Fibroblast of peridontal ligament (primary cell): ENCODE results near the gene DLG2.

Experiments used
- DNase-seq: peaks from one replicate; pipeline ENCODE4 v3.0.0-alpha.2; 2010; ENCODE audit errors: extremely low read depth

Gene DLG2

DNA sequence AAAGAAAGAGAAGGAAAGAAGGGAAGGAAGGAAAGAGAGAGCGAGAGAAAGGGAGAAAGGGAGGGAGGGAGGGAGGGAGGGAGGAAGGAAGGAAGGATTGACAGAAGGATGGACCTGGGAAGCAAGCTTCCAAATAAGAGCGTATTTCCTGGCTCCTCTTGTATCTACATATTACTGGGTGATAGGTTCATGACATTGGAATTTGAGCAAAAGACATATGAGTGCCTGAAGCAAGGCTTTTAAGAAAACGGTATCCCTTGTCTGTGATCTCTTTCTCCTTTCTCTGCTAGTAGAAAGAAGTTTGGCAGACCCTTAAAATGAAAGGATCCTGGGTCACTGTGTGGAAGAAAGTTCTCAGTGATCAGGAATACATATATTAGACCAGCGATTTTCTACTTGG is 1408.8 kb downstream of the DLG2 start:
- DNase-seq = no peak

DNA sequence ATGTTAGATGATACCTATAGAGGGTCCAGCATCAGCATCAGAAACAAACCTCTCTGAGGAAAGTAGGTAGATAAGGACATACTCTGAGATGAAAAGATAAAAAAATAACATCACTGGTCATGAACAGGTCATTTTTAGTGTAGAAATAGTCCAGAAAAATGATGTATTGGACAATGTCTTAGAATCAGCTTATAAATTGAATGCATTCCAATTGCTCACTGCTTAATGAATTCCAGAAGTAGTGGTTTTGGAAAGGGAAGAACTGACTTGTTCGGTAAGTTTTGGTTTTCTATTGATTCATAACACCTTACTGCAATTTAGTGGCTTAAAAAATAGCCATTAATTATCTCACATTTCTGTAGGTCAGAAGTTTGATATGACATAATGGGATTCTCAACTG is 1411.5 kb downstream of the DLG2 start:
- no peak for DNase-seq

DNA sequence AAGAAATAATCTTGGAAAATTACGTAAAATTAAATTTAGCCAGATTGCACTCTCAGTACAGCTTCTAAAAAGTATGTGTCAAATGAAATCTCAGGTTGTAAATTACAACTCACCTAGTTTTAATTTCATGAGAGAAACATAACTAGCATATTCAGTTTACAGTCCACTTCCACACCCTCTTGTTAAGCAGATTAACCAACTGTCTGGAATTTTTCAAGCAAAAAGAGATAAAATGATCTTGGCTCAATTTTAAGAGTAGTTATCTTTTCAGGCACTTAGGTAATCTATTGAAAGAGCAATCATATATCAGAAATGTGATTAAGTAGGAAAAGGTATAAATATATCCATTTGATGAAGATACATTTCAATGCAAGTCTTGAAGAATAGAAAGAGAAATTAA is 1412.6 kb downstream of the DLG2 start:
- no peak for DNase-seq

DNA sequence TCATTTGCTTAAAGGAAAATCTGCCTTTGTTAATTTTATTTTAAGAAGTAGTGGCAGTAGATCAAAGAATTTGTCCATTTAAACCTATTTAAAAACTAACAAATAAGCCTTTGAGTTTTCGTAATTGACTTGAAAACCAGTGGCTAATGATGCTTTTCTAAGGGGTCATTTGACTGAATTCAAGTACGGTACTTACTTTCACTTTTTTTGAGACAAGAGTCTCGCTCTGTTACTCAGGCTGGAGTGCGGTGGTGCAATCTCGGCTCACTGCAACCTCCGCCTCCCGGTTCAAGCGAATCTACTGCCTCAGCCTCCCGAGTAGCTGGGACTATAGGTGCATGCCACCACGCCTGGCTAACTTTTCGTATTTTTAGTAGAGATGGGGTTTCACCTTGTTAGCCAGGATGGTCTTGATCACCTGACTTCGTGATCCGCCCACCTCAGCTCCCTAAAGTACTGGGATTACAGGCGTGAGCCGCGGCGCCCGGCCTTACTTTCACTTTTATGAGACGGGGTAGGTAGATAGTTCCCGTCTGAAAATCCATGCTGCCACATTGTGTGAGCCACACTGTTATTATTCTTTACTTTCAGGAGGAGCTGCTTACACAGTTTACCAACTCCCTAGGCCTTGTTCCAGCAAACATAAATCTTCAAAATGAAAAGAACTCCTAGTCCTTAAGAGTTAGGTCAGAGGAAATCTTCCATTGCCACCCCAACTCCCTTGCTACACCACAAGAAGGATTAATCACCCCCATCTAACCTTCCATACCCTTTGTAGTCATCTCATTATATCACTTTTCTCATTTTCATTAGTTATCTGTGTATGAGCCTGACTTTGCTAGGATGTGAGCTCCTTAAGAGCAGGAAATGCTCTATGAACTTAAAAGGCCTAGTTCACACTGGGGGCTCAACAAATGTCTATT is 1414.4 kb downstream of the DLG2 start:
- DNase-seq = no peak

DNA sequence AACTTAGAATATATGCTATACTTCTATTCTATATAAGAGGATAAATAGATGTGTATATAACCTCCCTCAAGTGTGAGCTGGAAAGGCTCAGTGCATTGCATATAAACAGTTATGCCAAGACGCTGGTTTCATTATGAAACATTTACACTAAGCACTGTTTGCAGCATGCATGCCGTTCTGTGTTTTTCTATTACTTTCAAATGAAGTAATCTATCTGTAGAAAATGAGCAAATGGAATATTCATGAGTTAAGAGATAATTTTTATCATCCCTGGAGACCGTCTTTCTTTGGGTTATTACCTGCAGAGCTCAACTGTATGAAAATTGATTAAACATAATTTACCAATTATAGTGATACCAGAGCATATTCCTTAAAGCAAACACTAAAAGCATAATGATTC is 1415.2 kb downstream of the DLG2 start:
- DNase-seq = no peak

DNA sequence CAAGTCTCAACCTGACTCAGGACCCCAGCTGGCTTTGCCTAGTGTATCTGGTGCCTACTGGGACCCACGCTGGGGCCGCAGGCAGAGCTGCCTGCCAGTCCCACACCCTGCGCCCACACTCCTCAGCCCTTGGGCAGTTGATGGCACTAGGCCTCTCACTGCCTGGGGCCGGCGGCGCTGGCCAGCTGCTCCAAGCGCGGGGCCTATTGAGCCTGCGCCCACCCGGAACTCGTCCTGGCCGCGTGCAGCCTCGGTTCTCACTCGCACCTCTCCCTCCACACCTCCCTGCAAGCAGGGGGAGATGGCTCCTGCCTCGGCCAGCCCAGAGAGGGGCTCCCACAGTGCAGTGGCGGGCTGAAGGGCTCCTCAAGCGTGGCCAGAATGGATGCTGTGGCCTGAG is 1432.4 kb downstream of the DLG2 start:
- no peak for DNase-seq

DNA sequence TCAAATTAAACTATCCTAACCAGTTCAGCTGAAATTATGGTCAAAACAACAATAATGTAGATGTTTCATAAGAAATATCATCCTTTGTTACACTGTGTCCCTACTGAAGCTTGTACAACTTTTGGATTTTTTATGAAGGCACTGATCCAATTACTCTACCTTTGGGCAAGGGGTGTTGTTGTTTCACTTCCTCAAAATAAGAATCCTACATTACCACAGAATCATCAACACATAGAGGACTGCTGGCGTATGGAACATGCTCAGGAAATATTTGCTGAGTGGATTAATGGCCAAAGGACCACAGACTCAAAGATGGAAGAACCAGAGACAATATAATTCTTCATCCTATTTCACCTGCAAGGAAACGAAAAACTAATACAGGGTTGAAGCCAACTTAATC is 1433.4 kb downstream of the DLG2 start:
- DNase-seq = no peak

DNA sequence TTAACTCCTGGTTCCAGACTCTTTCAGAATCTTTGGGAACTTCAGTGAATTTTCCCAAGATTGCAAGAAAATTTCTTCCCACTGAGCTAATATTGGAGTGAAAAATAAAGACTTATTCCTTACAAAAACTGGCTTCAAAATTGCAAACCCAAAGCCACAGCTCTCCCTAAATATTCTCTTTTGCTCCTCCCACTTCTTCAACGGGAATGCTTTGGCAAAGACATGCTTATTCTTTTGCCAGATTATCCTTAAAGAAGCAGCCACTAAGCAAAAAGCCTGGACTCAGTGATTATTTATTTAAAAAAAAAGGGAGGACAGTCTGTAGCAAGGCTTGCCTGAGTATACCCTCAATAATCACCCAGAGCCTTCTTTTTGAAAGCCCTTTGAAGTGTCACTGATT is 1438.6 kb downstream of the DLG2 start:
- no peak for DNase-seq

DNA sequence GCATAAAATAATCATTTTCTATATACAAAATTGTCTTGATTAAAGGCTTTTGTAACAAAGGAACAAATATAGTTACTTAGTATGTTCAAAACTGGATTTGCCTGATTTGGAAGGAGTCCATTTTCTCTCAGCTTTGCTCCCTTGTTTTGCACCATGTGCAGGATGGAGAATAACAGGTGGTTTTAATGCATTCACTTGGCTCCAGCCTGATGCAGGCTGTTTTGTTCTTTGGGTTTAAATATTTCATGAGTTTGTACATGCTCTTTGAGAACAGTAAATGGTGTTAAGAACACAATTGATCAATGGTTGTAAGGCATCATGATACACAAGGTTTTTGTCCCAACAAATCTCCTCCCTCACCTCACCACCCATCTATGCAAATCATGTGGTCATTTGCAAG is 1454.1 kb downstream of the DLG2 start:
- no peak for DNase-seq

DNA sequence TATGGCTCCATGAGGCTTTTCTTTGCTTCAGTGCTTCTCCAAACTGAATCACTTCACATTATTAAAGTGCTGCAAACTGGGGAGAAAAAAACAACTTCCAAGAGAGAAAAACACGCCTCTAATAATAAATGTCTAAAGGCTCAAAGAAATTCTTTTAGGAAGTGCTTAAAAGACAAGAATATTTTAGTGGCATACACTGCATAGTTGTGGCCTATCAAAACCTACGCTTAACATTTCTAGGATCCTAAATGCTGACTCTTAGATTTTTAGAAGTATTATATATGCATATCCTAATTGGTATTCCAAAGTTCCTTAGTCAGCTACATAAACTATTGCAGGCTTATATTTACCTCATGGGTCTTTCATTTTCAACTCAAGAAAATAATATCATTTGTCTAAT is 1462.0 kb downstream of the DLG2 start:
- DNase-seq = no peak

DNA sequence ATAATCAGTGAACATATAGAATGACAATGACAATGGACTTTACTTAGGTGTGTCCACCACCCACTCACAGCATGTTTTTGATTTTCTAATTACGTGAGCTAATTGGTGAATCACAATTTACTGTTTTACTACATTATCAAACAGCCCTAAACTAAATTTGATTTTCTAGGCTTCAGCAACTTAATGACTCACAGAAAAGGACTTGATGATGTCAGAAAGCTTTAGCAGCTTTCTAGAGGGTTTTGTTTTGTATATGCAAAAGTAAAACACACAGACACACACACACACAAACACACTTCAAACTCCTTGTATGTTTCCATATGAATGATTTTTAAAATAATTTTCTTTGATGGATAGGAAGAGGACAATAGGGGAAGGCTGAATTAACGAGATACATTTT is 1462.4 kb downstream of the DLG2 start:
- DNase-seq = no peak

DNA sequence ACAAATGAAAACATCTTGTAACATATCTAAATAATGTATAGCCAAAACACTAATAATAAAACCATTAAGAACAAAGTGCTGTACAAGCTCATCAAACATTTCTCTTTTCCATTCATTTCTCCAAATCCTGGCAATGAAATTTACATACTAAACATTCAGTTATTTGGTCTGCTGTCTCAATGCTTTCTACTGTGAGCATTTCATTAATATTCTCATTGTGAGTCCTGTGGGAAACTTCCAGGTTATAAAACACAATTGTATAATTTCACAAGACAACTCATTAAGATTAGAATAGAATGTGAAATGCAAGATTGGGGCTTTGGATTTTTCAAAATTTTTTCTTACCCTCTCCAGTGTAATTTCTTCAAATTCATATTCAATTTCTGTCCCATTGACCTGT is 1464.0 kb downstream of the DLG2 start:
- DNase-seq = no peak

DNA sequence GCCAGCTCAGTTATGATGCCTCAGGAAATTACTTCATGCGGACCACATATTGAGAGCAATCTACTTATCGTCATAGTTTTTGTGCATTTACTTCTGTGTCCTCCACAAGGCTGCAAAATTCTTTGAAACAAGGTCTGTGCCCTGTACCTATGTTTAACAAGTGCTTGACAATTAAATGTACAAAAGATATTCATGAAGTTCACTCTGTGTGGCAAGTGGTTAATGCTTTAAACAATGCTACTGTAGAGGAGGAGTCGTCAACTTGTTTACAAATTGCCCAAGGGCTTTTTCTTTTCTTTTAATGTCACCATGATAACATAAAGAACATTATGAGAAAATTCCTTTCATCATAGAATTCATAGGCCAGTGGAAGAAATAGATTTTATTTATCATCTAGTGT is 1469.5 kb downstream of the DLG2 start:
- no peak for DNase-seq

DNA sequence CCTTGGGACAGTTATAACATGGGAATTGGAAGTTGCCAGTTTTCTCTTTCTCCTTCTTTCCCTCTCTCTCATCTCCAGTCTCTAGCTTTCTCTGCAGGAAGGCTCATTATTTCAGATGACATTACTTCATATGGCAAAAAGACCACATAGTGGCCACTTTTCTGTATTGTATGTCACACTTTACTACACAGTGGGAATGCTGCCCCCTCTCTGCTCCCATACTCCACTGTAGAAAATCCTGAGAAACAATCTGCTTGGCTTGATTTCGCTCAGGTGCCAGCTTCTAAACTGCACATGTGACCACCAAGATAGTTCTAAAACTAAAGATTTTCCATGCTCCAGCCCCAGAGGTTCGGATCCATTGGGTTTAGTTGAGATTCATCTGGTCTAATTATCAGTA is 1480.3 kb downstream of the DLG2 start:
- no peak for DNase-seq

DNA sequence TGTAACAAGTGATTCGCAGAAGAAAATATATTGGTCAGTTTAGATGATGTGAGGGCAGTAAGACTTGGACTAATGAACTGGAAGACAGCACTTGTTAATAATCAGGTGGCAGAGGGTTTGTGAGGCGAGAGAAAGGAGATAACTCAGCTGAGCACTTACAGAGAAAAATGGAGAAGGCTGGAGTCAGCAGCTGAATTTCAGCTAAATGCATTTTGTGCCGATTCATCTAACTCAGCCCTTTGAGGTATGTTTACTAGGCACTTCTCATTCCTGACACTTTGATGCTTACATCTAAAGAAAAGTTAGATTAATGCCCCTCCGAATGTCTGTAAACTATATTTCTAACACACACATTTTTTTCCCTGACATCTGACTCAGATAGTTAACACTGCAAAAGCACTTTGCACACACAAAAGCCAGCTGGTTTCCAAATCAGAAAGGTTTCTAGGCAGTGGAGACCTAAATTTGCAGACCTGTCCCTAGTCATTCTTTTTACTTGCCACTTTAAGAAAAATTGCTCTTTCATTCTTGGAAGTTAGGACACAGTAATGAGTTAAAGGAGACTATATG is 1481.4 kb downstream of the DLG2 start:
- no peak for DNase-seq

DNA sequence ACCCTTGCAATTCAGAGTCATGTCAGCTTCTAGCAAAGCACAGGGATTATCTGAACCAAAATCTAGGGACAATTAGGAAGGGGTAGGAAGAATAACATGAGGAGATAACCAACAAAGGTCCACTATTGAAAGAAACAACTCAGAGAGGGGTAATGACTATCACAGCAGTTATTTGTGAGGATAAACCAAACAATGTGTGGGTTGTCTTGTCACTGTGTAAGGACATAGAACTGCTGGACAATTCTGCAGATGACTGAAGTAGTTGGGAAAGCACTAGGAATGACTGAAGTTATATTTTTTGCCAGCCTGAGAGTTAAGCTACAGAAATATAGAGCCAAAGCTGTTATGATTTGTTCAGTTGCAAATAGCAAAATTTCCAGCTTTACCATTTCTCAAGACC is 1482.6 kb downstream of the DLG2 start:
- DNase-seq = no peak

DNA sequence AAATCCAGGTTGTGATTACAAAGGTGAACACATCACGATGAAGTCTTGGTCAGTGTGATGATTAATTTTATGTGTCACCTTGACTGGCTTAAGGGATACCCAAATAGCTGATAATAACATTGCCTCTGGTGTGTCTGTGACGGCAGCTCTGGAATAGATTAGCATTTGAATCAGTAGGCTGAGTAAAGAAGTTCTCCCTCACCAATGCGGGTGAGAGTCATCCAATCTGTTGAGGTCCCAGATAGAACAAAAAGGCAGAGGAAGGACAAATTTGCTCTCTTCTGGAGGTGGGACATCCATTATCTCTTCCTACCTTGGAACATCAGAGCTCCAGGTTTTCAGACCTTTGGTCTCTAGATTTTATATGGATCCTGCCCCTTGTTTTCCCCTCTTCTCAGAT is 1484.7 kb downstream of the DLG2 start:
- no peak for DNase-seq

DNA sequence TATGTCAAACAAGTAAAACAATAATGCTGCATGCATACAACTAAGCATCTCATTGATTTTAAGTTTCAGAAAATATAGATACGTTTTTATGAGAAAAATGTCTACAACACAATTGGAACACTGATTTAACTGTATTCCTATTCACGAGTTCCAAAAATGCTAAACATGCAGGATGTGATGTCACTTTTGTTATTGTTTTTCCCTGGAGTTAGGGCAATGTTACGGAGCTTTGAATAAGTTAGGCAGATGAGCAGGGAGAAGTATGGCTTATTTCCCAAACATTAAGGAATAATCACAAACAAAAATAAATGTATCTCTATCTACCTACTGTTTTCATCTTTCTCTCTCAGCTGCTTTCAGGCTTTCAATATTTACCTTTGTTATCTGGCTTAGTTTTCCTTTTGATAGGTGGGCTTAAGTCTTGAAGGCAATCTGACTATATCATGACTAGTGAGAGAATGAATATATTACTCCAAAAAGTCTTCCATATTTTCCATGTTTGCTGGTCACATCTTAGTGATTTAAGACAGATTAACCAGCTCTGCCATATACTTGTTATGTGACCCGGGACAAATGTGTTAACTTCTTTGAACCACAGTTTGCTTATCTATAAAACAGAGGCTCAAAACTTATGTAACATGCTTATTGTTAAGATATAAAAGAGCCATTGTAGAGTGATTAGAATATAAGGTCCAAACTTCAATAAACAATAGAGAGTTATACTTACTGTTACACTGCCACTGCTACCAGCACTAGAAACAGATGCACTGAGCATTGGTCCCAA is 1486.6 kb downstream of the DLG2 start:
- no peak for DNase-seq

DNA sequence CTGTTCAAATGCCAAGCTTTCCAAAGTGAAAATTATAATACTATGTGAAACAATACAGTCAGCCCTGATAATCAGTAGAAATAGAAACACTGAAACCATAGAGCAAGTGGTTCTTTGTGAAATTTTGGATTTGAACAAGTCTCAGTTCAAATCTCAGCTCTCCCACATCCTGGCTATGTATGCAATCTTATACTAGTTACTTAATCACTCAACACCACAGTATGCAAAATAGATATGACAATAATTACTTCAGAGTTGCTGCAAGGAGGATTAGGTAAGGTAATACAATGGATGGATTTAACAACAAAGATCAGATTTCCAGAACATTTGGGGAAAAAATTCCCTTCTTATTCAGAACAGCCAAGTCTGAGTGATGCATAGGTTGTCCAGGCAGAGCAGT is 1489.2 kb downstream of the DLG2 start:
- DNase-seq = no peak

DNA sequence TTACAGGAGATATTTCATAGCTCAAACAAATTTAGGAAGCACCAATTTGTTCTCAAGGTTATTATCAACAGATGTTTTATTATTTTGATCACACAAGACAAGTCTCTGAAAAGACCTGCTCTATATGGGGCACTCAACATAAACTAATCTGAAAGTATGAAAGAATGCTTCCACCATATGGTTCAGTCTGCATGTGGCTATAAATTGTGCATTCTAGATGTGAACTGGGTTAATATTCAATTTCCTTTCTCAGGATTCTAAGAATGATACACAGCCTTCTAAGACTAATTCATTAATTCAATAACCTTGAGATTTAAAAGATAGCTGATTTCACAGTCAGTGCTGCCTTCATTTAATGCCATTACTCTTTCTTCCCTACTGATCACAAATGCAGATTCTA is 1489.6 kb downstream of the DLG2 start:
- no peak for DNase-seq

DNA sequence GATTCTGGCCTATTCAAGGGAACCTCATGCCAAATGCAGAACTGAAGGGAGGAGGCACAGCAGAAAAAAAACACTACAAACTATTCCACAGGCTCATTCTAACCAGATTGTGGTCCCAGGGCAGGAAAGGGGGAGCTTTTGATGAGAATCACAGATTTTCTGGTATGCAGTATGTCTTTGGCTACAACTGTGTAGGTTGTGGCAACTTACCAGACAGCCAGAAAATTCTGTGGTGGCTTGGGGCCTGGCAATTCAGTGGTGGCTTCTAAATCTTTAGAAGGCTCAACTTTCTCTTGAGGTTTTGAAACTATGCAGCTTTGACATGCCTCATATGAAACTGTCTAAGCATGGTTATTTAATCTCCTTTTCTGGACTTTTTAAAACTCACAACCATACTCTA is 1490.2 kb downstream of the DLG2 start:
- DNase-seq = peak; percentile 1

DNA sequence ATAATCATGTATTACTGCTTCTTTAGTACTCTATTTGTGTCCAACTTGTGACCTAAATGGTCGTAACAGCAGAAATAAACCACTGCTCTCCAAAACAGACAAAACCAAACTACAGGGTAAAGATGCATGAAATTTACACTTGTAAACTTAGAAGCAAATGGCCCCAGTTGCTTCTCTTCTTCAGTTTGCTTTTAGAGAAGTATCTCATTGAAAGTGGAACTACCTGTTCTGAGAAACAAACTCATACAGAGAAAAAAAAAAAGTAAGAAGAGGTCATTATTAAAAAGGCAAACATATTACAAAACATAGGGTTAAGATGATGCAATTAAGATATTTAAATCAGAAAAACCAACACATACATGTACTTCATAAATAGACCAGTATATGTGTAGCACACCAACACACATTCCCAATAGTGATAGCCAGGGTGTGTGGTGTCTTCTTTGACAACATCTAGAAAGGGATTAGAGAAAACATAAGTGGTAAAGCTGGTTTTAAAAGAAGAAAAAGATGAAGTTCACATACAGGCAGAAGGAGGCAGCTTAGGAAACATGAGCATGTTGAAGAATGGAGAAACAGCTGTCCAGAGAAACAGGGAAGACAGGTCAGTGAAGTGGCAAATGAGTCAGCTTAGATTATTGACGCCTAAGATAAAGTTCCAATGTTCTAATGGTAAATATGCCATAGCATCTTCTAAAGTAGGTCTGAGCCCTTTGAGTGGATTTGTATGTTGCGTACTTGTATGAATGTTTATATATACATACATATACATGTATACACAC is 1496.3 kb downstream of the DLG2 start:
- DNase-seq = no peak
